ENCODE results near the gene GALNT10. TPM values are rescaled to one million over a fixed set of nuclear protein-coding genes. Genes with fewer than 3 reads are reported as not detected.
A peak's percentile ranks its signal among the peaks of the same experiment; 100 is the strongest.

Gene GALNT10
- total and polyA plus RNA-seq, 2 experiments from 2014 or later: 43.0 to 45.9 TPM

GRCh38 chr5:154271936-154272514 lies 81.5 kb downstream of the GALNT10 start:
- H3K4me2 ChIP-seq: no peak overlapping the region
- H3K27ac ChIP-seq: no peak overlapping the region
- H3K79me2 ChIP-seq: no peaks in the 10 kb centered on the region
- no peaks in the 10 kb centered on the region for H3K9me2 ChIP-seq (replicated peaks; ENCODE audit: insufficient read depth)
- TF ChIP-seq, protein P1, sequence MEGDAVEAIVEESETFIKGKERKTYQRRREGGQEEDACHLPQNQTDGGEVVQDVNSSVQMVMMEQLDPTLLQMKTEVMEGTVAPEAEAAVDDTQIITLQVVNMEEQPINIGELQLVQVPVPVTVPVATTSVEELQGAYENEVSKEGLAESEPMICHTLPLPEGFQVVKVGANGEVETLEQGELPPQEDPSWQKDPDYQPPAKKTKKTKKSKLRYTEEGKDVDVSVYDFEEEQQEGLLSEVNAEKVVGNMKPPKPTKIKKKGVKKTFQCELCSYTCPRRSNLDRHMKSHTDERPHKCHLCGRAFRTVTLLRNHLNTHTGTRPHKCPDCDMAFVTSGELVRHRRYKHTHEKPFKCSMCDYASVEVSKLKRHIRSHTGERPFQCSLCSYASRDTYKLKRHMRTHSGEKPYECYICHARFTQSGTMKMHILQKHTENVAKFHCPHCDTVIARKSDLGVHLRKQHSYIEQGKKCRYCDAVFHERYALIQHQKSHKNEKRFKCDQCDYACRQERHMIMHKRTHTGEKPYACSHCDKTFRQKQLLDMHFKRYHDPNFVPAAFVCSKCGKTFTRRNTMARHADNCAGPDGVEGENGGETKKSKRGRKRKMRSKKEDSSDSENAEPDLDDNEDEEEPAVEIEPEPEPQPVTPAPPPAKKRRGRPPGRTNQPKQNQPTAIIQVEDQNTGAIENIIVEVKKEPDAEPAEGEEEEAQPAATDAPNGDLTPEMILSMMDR (IDR thresholded peaks at IDR 0.05; ENCODE audit: poor library complexity): no peak
- TF ChIP-seq EZH2 (IDR thresholded peaks at IDR 0.05; ENCODE audit: borderline replicate concordance): no peak
- TF ChIP-seq EZH2phosphoT487 (IDR thresholded peaks at IDR 0.05; ENCODE audit: low read depth, severe bottlenecking, unreplicated experiment): no peak
- WGBS (ENCODE audit: low lambda C conversion rate, missing lambda C conversion rate): 96% methylated on average over 6 of the region's 6 CpGs
- H4K20me1 ChIP-seq (ENCODE audit: insufficient read depth, poor library complexity, severe bottlenecking): no peaks in the 10 kb centered on the region
- H3K36me3 ChIP-seq (replicated peaks; ENCODE audit: insufficient read depth, low read depth): no peaks in the 10 kb centered on the region
- no peaks in the 10 kb centered on the region for H3K9me3 ChIP-seq (ENCODE audit: low read depth)
- no peaks in the 10 kb centered on the region for H3K27me3 ChIP-seq
- no peak overlapping the region for H2AFZ ChIP-seq
- DNase-seq (ENCODE audit: low spot score): no peak
- no peak overlapping the region for H3K4me3 ChIP-seq
- H3K4me1 ChIP-seq (ENCODE audit: insufficient read depth): peaks cover 42% of the 10 kb centered on the region

DNA sequence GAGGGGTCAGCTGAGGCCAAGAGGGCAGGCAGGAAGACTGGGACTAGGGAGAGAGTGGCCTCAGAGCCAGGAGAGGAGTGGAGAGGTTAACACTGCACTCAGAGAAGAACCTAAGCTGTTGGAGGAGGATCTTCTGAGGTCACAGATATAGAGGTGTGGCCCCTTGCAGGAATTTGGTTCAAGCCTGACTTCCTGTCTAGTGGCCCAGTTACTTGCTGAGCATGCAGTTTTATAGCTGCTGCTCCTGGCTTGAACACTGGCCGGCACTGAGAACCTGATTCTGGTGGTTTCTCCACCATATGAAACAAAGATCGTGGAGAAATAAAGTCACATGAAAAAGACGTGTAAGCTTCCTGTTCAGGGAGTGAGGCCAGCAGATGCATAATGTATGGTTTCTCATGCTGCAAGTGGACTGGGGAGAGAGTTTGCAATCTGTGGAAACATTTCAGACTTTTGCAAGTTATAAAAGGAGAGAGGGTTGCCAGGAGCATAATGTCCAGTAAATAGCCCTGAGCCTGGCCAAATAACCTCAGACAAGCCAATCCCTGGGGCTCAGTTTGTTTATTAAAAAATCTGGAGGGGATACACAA lies 82.6 kb downstream of the GALNT10 start:
- H2AFZ ChIP-seq: no peak overlapping the region
- no peaks in the 10 kb centered on the region for H4K20me1 ChIP-seq (ENCODE audit: insufficient read depth, poor library complexity, severe bottlenecking)
- peak overlapping the region; percentile 22 for H3K4me2 ChIP-seq
- TF ChIP-seq, protein P1 (IDR thresholded peaks at IDR 0.05; ENCODE audit: poor library complexity): no peak
- TF ChIP-seq EZH2 (IDR thresholded peaks at IDR 0.05; ENCODE audit: borderline replicate concordance) (no peak), EZH2phosphoT487 (IDR thresholded peaks at IDR 0.05; ENCODE audit: low read depth, severe bottlenecking, unreplicated experiment) (no peak)
- DNase-seq (ENCODE audit: low spot score): peak; percentile 32
- WGBS (ENCODE audit: low lambda C conversion rate, missing lambda C conversion rate): 44% methylated on average over 3 of the region's 3 CpGs
- H3K4me1 ChIP-seq (ENCODE audit: insufficient read depth): peaks cover 42% of the 10 kb centered on the region
- H3K9me3 ChIP-seq (ENCODE audit: low read depth): no peaks in the 10 kb centered on the region
- peak overlapping the region; percentile 64 for H3K27ac ChIP-seq
- H3K79me2 ChIP-seq: no peaks in the 10 kb centered on the region
- no peaks in the 10 kb centered on the region for H3K36me3 ChIP-seq (replicated peaks; ENCODE audit: insufficient read depth, low read depth)
- no peaks in the 10 kb centered on the region for H3K9me2 ChIP-seq (replicated peaks; ENCODE audit: insufficient read depth)
- no peaks in the 10 kb centered on the region for H3K27me3 ChIP-seq
- no peak overlapping the region for H3K4me3 ChIP-seq

GRCh38 chr5:154273963-154274827 lies 83.7 kb downstream of the GALNT10 start:
- H3K9me2 ChIP-seq (replicated peaks; ENCODE audit: insufficient read depth): no peaks in the 10 kb centered on the region
- H3K79me2 ChIP-seq: no peaks in the 10 kb centered on the region
- no peak overlapping the region for H3K27ac ChIP-seq
- no peak overlapping the region for H2AFZ ChIP-seq
- no peaks in the 10 kb centered on the region for H3K27me3 ChIP-seq
- H3K4me2 ChIP-seq: no peak overlapping the region
- no peaks in the 10 kb centered on the region for H3K9me3 ChIP-seq (ENCODE audit: low read depth)
- H3K4me1 ChIP-seq (ENCODE audit: insufficient read depth): peaks cover 42% of the 10 kb centered on the region
- H3K4me3 ChIP-seq: no peak overlapping the region
- no peaks in the 10 kb centered on the region for H4K20me1 ChIP-seq (ENCODE audit: insufficient read depth, poor library complexity, severe bottlenecking)
- 83% methylated on average over 2 of the region's 2 CpGs for WGBS (ENCODE audit: low lambda C conversion rate, missing lambda C conversion rate)
- no peak for DNase-seq (ENCODE audit: low spot score)
- TF ChIP-seq EZH2phosphoT487 (IDR thresholded peaks at IDR 0.05; ENCODE audit: low read depth, severe bottlenecking, unreplicated experiment): no peak
- TF ChIP-seq EZH2 (IDR thresholded peaks at IDR 0.05; ENCODE audit: borderline replicate concordance): no peak
- TF ChIP-seq, protein P1 (IDR thresholded peaks at IDR 0.05; ENCODE audit: poor library complexity): no peak
- H3K36me3 ChIP-seq (replicated peaks; ENCODE audit: insufficient read depth, low read depth): no peaks in the 10 kb centered on the region
